Hepatocyte (in vitro differentiated cells): ENCODE data around the gene MIEF2. TPM values are rescaled to one million over a fixed set of nuclear protein-coding genes. Genes with fewer than 3 reads are reported as not detected.

Experiments used
- DNase-seq: peaks from one replicate; pipeline ENCODE4 v3.0.0-alpha.2; 2016; ENCODE audit warnings: low spot score
- H2AFZ ChIP-seq: fragments of 200-600 bp; sonication (generic); 2 replicates; pipeline ENCODE4 v1.6.0; 2016; ENCODE audit warnings: antibody characterized with exemption, mild to moderate bottlenecking
- H3K27ac ChIP-seq: fragments of 200-600 bp; sonication (generic); 2 replicates; pipeline ENCODE4 v1.5.1; 2016; ENCODE audit warnings: mild to moderate bottlenecking
- H3K27me3 ChIP-seq: fragments of 200-600 bp; sonication (generic); 2 replicates; pipeline ENCODE4 v1.6.1; 2016
- H3K36me3 ChIP-seq: fragments of 200-600 bp; sonication (generic); replicated peaks from 2 replicates; pipeline ENCODE4 v1.5.1; 2016; ENCODE audit warnings: low read depth; ENCODE audit not compliant: insufficient read depth
- H3K4me1 ChIP-seq: fragments of 200-600 bp; sonication (generic); 2 replicates; pipeline ENCODE4 v1.5.1; 2016; ENCODE audit warnings: mild to moderate bottlenecking, moderate library complexity; ENCODE audit not compliant: insufficient read depth
- H3K4me2 ChIP-seq: fragments of 200-600 bp; sonication (generic); 2 replicates; pipeline ENCODE4 v1.6.0; 2016
- H3K4me3 ChIP-seq: fragments of 200-600 bp; sonication (generic); 2 replicates; pipeline ENCODE4 v1.5.1; 2016; ENCODE audit warnings: mild to moderate bottlenecking
- H3K79me2 ChIP-seq: fragments of 200-600 bp; sonication (generic); 2 replicates; pipeline ENCODE4 v1.6.0; 2017; ENCODE audit warnings: mild to moderate bottlenecking
- H3K9me2 ChIP-seq: fragments of 200-600 bp; sonication (generic); replicated peaks from 2 replicates; pipeline ENCODE4 v1.6.0; 2017; ENCODE audit warnings: mild to moderate bottlenecking; ENCODE audit not compliant: insufficient read depth
- H3K9me3 ChIP-seq: fragments of 200-600 bp; sonication (generic); 2 replicates; pipeline ENCODE4 v1.5.1; 2016; ENCODE audit warnings: low read depth, mild to moderate bottlenecking
- H4K20me1 ChIP-seq: fragments of 200-600 bp; sonication (generic); 2 replicates; pipeline ENCODE4 v1.6.0; 2016; ENCODE audit warnings: mild to moderate bottlenecking; ENCODE audit not compliant: insufficient read depth, poor library complexity, severe bottlenecking
- CTCF ChIP-seq: fragments of 200-600 bp; sonication (generic); IDR thresholded peaks from 2 replicates; pipeline ENCODE4 v1.5.1; 2016; ENCODE audit warnings: antibody characterized with exemption, mild to moderate bottlenecking; ENCODE audit not compliant: poor library complexity
- EZH2 ChIP-seq: fragments of 200-600 bp; sonication (generic); IDR thresholded peaks from 2 replicates; pipeline ENCODE4 v1.6.1; 2016; ENCODE audit warnings: antibody characterized with exemption, mild to moderate bottlenecking, borderline replicate concordance
- EZH2phosphoT487 ChIP-seq: fragments of 200-600 bp; sonication (generic); IDR thresholded peaks from one replicate; pipeline ENCODE4 v1.6.1; 2018; ENCODE audit warnings: antibody characterized with exemption, mild to moderate bottlenecking, low read depth, moderate library complexity; ENCODE audit not compliant: unreplicated experiment, severe bottlenecking
- WGBS: methylation state at CpG from one replicate; pipeline ENCODE4 v1.1.6; 2016; ENCODE audit warnings: low lambda C conversion rate; ENCODE audit errors: missing lambda C conversion rate; 5-methylcytosine and 5-hydroxymethylcytosine counted together
- polyA plus RNA-seq: library from polyadenylated mRNA; unstranded; fragments of >200 nt; fragmentation: Nextera tagmentation; extraction: Ambion mirVana; gene quantifications from 2 replicates; pipeline ENCODE4 v1.2.1, GENCODE V29; 2016
- total RNA-seq: library from RNA; depleted of rRNA; stranded (reverse); fragments of >200 nt; gene quantifications from 2 replicates; pipeline ENCODE4 v1.2.3, GENCODE V29; 2014

The MIEF2 gene
- total and polyA plus RNA-seq, 2 experiments from 2014 or later = 21.0 to 29.3 TPM

GRCh38 chr17:18253187-18253884, 7.1 kb upstream of the MIEF2 start:
- H3K27me3 ChIP-seq = no peaks in the 10 kb centered on the region
- 93% methylated on average over 16 of the region's 16 CpGs for WGBS
- no peak overlapping the region for H3K27ac ChIP-seq
- peaks cover 33% of the 10 kb centered on the region for H3K79me2 ChIP-seq
- H3K9me3 ChIP-seq = no peaks in the 10 kb centered on the region
- no peaks in the 10 kb centered on the region for H3K9me2 ChIP-seq
- H2AFZ ChIP-seq = no peak overlapping the region
- no peaks in the 10 kb centered on the region for H3K36me3 ChIP-seq
- H3K4me2 ChIP-seq = no peak overlapping the region
- DNase-seq = no peak
- peaks cover 12% of the 10 kb centered on the region for H3K4me1 ChIP-seq
- TF ChIP-seq EZH2phosphoT487 = no peak
- no peak for TF ChIP-seq EZH2
- TF ChIP-seq CTCF = no peak
- H4K20me1 ChIP-seq = peaks cover 20% of the 10 kb centered on the region
- H3K4me3 ChIP-seq = no peak overlapping the region

GRCh38 chr17:18253947-18254821, 6.3 kb upstream of the MIEF2 start:
- H3K27ac ChIP-seq = no peak overlapping the region
- H3K79me2 ChIP-seq = peaks cover 34% of the 10 kb centered on the region
- no peak overlapping the region for H3K4me2 ChIP-seq
- H3K36me3 ChIP-seq = no peaks in the 10 kb centered on the region
- WGBS = 96% methylated on average over 27 of the region's 27 CpGs
- H3K9me2 ChIP-seq = no peaks in the 10 kb centered on the region
- TF ChIP-seq EZH2 (no peak), EZH2phosphoT487 (no peak), CTCF (no peak)
- no peaks in the 10 kb centered on the region for H3K9me3 ChIP-seq
- H4K20me1 ChIP-seq = peaks cover 20% of the 10 kb centered on the region
- H2AFZ ChIP-seq = no peak overlapping the region
- H3K27me3 ChIP-seq = no peaks in the 10 kb centered on the region
- no peak overlapping the region for H3K4me3 ChIP-seq
- DNase-seq = no peak
- peaks cover 15% of the 10 kb centered on the region for H3K4me1 ChIP-seq

GRCh38 chr17:18254888-18255649, 5.4 kb upstream of the MIEF2 start:
- Histone ChIP-seq H3K4me1 (peaks cover 15% of the 10 kb centered on the region), H3K4me2 (no peak overlapping the region), H3K9me3 (no peaks in the 10 kb centered on the region), H4K20me1 (peaks cover 20% of the 10 kb centered on the region), H3K79me2 (peaks cover 34% of the 10 kb centered on the region), H3K27ac (no peak overlapping the region), H3K9me2 (no peaks in the 10 kb centered on the region), H2AFZ (no peak overlapping the region), H3K36me3 (no peaks in the 10 kb centered on the region), H3K27me3 (no peaks in the 10 kb centered on the region), H3K4me3 (no peak overlapping the region)
- WGBS = 97% methylated on average over 8 of the region's 8 CpGs
- no peak for DNase-seq
- no peak for TF ChIP-seq CTCF
- TF ChIP-seq EZH2 = no peak
